HepG2 (cell line): Measurements from ENCODE around the gene MYCBPAP. TPM values are rescaled to one million over a fixed set of nuclear protein-coding genes. Genes with fewer than 3 reads are reported as not detected.

Source experiments
- ATRX ChIP-seq: sonication (generic); formaldehyde crosslinking; IDR thresholded peaks from 2 replicates; pipeline ENCODE4 v1.4.0; 2020; ENCODE audit warnings: missing genetic modification reagents, borderline replicate concordance
- DPF2 ChIP-seq: sonication (generic); formaldehyde crosslinking; IDR thresholded peaks from 2 replicates; pipeline ENCODE4 v1.4.0; 2020; ENCODE audit warnings: mild to moderate bottlenecking, low read depth, missing genetic modification reagents, borderline replicate concordance
- ELF1 ChIP-seq: sonication (generic); formaldehyde crosslinking; IDR thresholded peaks from 2 replicates; pipeline ENCODE4 v1.4.0; 2020; ENCODE audit warnings: missing genetic modification reagents
- HMGA1 ChIP-seq: sonication (generic); formaldehyde crosslinking; conservative IDR thresholded peaks from 2 replicates; pipeline ENCODE4 v1.4.0; 2020; ENCODE audit warnings: missing genetic modification reagents
- MED1 ChIP-seq: sonication (generic); formaldehyde crosslinking; IDR thresholded peaks from 2 replicates; pipeline ENCODE4 v1.4.0; 2020; ENCODE audit warnings: missing genetic modification reagents
- NFKB2 ChIP-seq: sonication (generic); formaldehyde crosslinking; IDR thresholded peaks from 2 replicates; pipeline ENCODE4 v1.4.0; 2020; ENCODE audit warnings: missing genetic modification reagents, borderline replicate concordance
- NRL ChIP-seq: sonication (generic); formaldehyde crosslinking; IDR thresholded peaks from 2 replicates; pipeline ENCODE4 v1.5.0; 2020; ENCODE audit warnings: missing genetic modification reagents, mild to moderate bottlenecking, moderate library complexity, borderline replicate concordance
- PAXIP1 ChIP-seq: sonication (generic); formaldehyde crosslinking; conservative IDR thresholded peaks from 2 replicates; pipeline ENCODE4 v1.4.0; 2020; ENCODE audit warnings: mild to moderate bottlenecking, missing genetic modification reagents, moderate library complexity
- PHF8 ChIP-seq: sonication (generic); formaldehyde crosslinking; IDR thresholded peaks from 2 replicates; pipeline ENCODE4 v1.5.0; 2020; ENCODE audit warnings: missing genetic modification reagents
- RBM22 ChIP-seq: fragments of 200-400 bp; formaldehyde crosslinking; optimal IDR thresholded peaks from 2 replicates; pipeline ENCODE3; 2017; ENCODE audit warnings: mild to moderate bottlenecking, low read length, moderate library complexity
- SAP130 ChIP-seq: IDR thresholded peaks from 2 replicates; pipeline ENCODE4 v1.6.1; 2016; ENCODE audit warnings: low read depth
- SCMH1 ChIP-seq: sonication (generic); formaldehyde crosslinking; IDR thresholded peaks from 2 replicates; pipeline ENCODE4 v1.9.0; 2021; ENCODE audit warnings: missing genetic modification reagents, mild to moderate bottlenecking, borderline replicate concordance
- SKI ChIP-seq: fragments of 450-650 bp; IDR thresholded peaks from one replicate; pipeline ENCODE4 v1.6.1; 2018; ENCODE audit warnings: mild to moderate bottlenecking; ENCODE audit not compliant: partially characterized antibody
- XBP1 ChIP-seq: sonication (generic); formaldehyde crosslinking; IDR thresholded peaks from 2 replicates; pipeline ENCODE4 v1.5.0; 2020; ENCODE audit warnings: missing genetic modification reagents
- ZBTB42 ChIP-seq: sonication (generic); formaldehyde crosslinking; IDR thresholded peaks from 2 replicates; pipeline ENCODE4 v1.5.0; 2020; ENCODE audit warnings: mild to moderate bottlenecking, missing genetic modification reagents
- ZNF264 ChIP-seq: sonication (generic); formaldehyde crosslinking; IDR thresholded peaks from 2 replicates; pipeline ENCODE4 v1.4.0; 2020; ENCODE audit warnings: missing genetic modification reagents
- ZNF609 ChIP-seq: sonication (generic); formaldehyde crosslinking; IDR thresholded peaks from 2 replicates; pipeline ENCODE4 v1.4.0; 2020; ENCODE audit warnings: mild to moderate bottlenecking, missing genetic modification reagents, borderline replicate concordance
- ZNF616 ChIP-seq: sonication (generic); formaldehyde crosslinking; IDR thresholded peaks from 2 replicates; pipeline ENCODE4 v1.5.0; 2020; ENCODE audit warnings: low read depth, mild to moderate bottlenecking, missing genetic modification reagents
- ZNF724P ChIP-seq: sonication (generic); formaldehyde crosslinking; IDR thresholded peaks from 2 replicates; pipeline ENCODE4 v1.8.0; 2022; ENCODE audit warnings: missing genetic modification reagents, borderline replicate concordance
- ZNF746 ChIP-seq: sonication (generic); formaldehyde crosslinking; IDR thresholded peaks from 2 replicates; pipeline ENCODE4 v1.8.0; 2022; ENCODE audit warnings: mild to moderate bottlenecking, missing genetic modification reagents
- ZNF747 ChIP-seq: sonication (generic); formaldehyde crosslinking; IDR thresholded peaks from 2 replicates; pipeline ENCODE4 v1.8.1; 2023; ENCODE audit warnings: missing genetic modification reagents, mild to moderate bottlenecking, borderline replicate concordance
- ZNF788 ChIP-seq: sonication (generic); formaldehyde crosslinking; IDR thresholded peaks from 2 replicates; pipeline ENCODE4 v1.5.0; 2020; ENCODE audit warnings: mild to moderate bottlenecking, missing genetic modification reagents, borderline replicate concordance
- polyA plus RNA-seq, 8 experiments: library from polyadenylated mRNA; depleted of rRNA in 3 of 8; stranded (reverse) in 7 of 8; unstranded in 1 of 8; fragments of >200 nt; fragmentation: Illumina TruSeq in 4 of 8; extraction: Trizol in 4 of 8; gene quantifications; 2 replicates each; pipeline versions ENCODE4 v1.2.1 to v1.2.3, GENCODE V29; 2011 to 2016; ENCODE audit warnings: low read depth in 4 of 8, missing spikeins in 1 of 8, mixed read lengths in 1 of 8; ENCODE audit not compliant: insufficient read depth in 1 of 8
- total RNA-seq, 5 experiments: library from RNA; depleted of rRNA; stranded (reverse); fragments of >200 nt; fragmentation: Illumina TruSeq; extraction: Trizol; gene quantifications; 2 replicates each; pipeline ENCODE4 v1.2.3, GENCODE V29; 2016; ENCODE audit warnings: low read depth in 1 of 5

Gene MYCBPAP
- total and polyA plus RNA-seq, 2 of the 13 experiments (the other 11 are each of a cell fraction or from before 2014, with no cell fraction given), result 0.22 to 0.24 TPM

- TF ChIP-seq PAXIP1 (peak; percentile 52), SCMH1 (no peak), SKI (no peak), ZNF747 (CRISPR knock-in tag) (peak; percentile 74; the same call in 1 of the 2 replicates), NFKB2 (CRISPR knock-in tag) (no peak), ZNF724P (CRISPR knock-in tag) (no peak), MED1 (CRISPR knock-in tag) (peak; percentile 60; the same call in 1 of the 2 replicates), ELF1 (no peak), ZBTB42 (CRISPR knock-in tag) (peak; percentile 76), SAP130 (CRISPR knock-in tag) (peak; percentile 83), PHF8 (CRISPR knock-in tag) (no peak), ZNF264 (CRISPR knock-in tag) (0 out of 2 replicates have a peak, but pooled peaks have one; percentile 48), XBP1 (peak; percentile 97; the same call in 1 of the 2 replicates), RBM22 (peak; percentile 27), NRL (CRISPR knock-in tag) (no peak), ZNF609 (no peak; the same call in 1 of the 2 replicates), ATRX (no peak), DPF2 (0 out of 2 replicates have a peak, but pooled peaks have one; percentile 52), ZNF788 (CRISPR knock-in tag) (peak; percentile 78; the same call in 1 of the 2 replicates), ZNF746 (no peak), ZNF616 (no peak), HMGA1 (CRISPR knock-in tag) (no peak)
These were observed 31.5 kb upstream of the MYCBPAP start (continued) for GRCh38 chr17:50476545-50477315.
